PFSK-1 (cell line): ENCODE results near the gene APIP.

Source experiments
- FOXP2 ChIP-seq: optimal IDR thresholded peaks from 2 replicates; pipeline ENCODE3; 2011; ENCODE audit warnings: borderline replicate concordance, control low read depth, inconsistent platforms; ENCODE audit not compliant: insufficient read depth; ENCODE audit errors: extremely low read length, extremely low read depth
- POLR2AphosphoS5 ChIP-seq: IDR thresholded peaks from 2 replicates; pipeline ENCODE4 v1.6.1; 2012; ENCODE audit warnings: low read depth, mild to moderate bottlenecking, control low read depth, low read length, moderate library complexity
- SIN3A ChIP-seq: IDR thresholded peaks from 2 replicates; pipeline ENCODE4 v1.6.1; 2012; ENCODE audit warnings: mild to moderate bottlenecking, low read length, moderate library complexity, borderline replicate concordance; ENCODE audit not compliant: insufficient read depth
- TAF1 ChIP-seq: IDR thresholded peaks from 2 replicates; pipeline ENCODE4 v1.6.1; 2012; ENCODE audit warnings: low read length, control low read depth, borderline replicate concordance; ENCODE audit not compliant: insufficient read depth
- TF ChIP-seq, protein P1 (sequence below), 2 experiments: IDR thresholded peaks; 2 replicates each; pipeline versions ENCODE4 v1.6.1 to v1.8.0; 2011 to 2012; ENCODE audit warnings: low read depth in 2 of 2, low read length in 2 of 2, control low read depth in 1 of 2, inconsistent platforms in 1 of 2, mild to moderate bottlenecking in 1 of 2, moderate library complexity in 1 of 2; ENCODE audit not compliant: insufficient read depth in 1 of 2

Gene APIP

DNA sequence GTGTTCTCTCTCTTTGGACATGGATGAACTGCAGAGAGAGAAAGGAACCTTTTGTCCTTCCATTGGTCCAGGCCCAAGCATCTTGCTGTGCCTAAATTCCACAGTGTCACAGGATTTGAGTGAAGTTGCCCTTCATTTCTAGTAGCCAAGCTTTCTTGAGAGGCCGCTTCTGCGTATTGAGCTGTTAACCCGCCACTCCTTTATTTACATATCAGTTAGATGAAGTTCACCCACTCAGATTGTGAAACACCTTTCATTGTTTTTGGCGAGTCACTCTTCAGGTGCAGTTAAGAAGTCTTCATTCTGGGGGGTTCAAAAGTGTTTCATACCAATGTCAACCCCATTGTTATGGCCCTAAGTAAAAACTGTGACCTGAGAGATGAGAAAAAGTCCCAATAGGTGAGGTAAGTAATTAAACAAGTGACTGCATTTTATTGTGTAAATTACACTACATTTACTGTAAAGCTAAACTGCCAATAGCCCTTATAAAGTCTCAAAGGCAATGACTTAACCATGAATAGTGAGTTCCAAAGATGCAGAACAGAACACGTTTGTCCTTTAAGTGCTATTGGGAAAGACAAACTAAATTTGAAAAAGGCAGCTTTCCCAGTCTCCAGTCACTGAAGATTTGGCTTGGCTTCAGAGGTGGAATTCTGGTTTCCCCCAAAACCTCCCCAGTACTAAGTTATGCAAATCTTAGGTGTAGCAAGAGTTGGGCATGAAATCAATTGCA, 61.0 kb downstream of the APIP start:
- TF ChIP-seq FOXP2 (no peak), SIN3A (no peak), TAF1 (no peak), POLR2AphosphoS5 (no peak)
- TF ChIP-seq, protein P1, sequence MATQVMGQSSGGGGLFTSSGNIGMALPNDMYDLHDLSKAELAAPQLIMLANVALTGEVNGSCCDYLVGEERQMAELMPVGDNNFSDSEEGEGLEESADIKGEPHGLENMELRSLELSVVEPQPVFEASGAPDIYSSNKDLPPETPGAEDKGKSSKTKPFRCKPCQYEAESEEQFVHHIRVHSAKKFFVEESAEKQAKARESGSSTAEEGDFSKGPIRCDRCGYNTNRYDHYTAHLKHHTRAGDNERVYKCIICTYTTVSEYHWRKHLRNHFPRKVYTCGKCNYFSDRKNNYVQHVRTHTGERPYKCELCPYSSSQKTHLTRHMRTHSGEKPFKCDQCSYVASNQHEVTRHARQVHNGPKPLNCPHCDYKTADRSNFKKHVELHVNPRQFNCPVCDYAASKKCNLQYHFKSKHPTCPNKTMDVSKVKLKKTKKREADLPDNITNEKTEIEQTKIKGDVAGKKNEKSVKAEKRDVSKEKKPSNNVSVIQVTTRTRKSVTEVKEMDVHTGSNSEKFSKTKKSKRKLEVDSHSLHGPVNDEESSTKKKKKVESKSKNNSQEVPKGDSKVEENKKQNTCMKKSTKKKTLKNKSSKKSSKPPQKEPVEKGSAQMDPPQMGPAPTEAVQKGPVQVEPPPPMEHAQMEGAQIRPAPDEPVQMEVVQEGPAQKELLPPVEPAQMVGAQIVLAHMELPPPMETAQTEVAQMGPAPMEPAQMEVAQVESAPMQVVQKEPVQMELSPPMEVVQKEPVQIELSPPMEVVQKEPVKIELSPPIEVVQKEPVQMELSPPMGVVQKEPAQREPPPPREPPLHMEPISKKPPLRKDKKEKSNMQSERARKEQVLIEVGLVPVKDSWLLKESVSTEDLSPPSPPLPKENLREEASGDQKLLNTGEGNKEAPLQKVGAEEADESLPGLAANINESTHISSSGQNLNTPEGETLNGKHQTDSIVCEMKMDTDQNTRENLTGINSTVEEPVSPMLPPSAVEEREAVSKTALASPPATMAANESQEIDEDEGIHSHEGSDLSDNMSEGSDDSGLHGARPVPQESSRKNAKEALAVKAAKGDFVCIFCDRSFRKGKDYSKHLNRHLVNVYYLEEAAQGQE (IDR thresholded peaks at IDR 0.05; ENCODE audit: insufficient read depth in 1 of 2, low read depth in 2 of 2, low read length in 2 of 2): no peak

GRCh38 chr11:34851916-34852315, 64.3 kb downstream of the APIP start:
- TF ChIP-seq, protein P1 (IDR thresholded peaks at IDR 0.05; ENCODE audit: insufficient read depth in 1 of 2, low read depth in 2 of 2, low read length in 2 of 2): no peak

DNA sequence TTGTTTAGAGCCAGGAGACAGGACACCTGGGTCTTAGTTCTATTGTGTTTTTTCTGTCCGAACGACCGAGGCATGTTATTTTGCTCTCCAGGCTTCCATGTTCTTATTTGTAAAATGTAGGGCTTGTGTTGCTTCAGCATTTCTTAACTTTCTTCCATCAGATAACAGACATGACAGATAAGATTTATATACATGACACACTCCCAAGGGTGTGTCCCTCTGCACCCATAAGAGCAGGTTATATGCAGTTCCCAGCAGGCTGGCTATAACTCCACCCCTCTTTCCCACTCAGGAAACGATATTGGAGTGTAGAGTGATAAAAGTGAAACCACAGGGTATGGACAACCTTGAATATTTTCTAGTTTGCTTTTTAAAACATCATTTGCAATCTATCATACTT, 65.8 kb downstream of the APIP start:
- no peak for TF ChIP-seq SIN3A
- no peak for TF ChIP-seq POLR2AphosphoS5
- no peak for TF ChIP-seq TAF1
- TF ChIP-seq FOXP2: no peak
- TF ChIP-seq, protein P1 (IDR thresholded peaks at IDR 0.05; ENCODE audit: insufficient read depth in 1 of 2, low read depth in 2 of 2, low read length in 2 of 2): no peak

- TF ChIP-seq POLR2AphosphoS5 (no peak), FOXP2 (no peak), SIN3A (no peak), TAF1 (no peak)
- TF ChIP-seq, protein P1 (IDR thresholded peaks at IDR 0.05; ENCODE audit: insufficient read depth in 1 of 2, low read depth in 2 of 2, low read length in 2 of 2): no peak
These were observed 69.7 kb downstream of the APIP start for GRCh38 chr11:34846467-34846866.

DNA sequence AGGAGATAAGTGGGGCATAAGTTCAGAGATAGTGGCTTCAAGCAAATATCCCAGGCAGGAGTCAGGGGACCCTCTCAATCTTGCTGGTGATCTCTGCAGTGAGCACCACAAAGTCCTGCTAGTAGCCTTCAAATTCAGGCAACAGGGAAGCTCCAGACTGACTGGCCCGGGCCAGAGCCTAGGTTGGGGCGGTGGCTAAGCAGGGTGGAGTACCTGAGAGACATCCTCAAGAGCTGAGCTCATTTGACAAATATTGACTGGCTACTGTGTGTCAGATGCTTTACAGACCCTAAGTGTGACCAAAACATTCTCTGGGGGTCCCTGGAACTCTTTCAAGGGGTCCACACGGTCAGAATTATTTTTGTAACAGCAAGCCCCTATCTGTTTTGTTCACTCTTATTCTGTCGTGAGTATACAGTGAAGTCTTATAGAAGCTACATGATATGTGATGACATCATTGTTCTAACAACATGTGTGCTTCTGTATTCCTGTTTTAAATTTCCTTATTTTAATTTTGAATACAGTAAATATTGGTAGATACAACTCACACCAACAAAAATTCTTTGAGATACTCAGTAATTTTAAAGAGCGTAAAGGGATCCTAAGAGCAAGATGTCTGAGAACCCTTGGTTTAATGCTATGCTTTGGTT, 71.6 kb downstream of the APIP start:
- TF ChIP-seq, protein P1 (IDR thresholded peaks at IDR 0.05; ENCODE audit: insufficient read depth in 1 of 2, low read depth in 2 of 2, low read length in 2 of 2): no peak
- TF ChIP-seq POLR2AphosphoS5 (no peak), SIN3A (no peak), FOXP2 (no peak), TAF1 (no peak)
